IMR-90 (cell line): Measurements from ENCODE around the gene PGRMC1. TPM values are rescaled to one million over a fixed set of nuclear protein-coding genes. Genes with fewer than 3 reads are reported as not detected.

Experiments
- ATAC-seq: fragments of 200-7000 bp; cut with Tn5 transposase; 2 replicates; pipeline ENCODE4 v1.9.1; 2020; ENCODE audit warnings: low read depth, mild to moderate bottlenecking, moderate library complexity
- BruUV-seq: library from RNA; stranded (reverse); fragments of 400-500 nt; replicated peaks from 2 replicates; lab custom pipeline; 2021; lab: Mats Ljungman, UMichigan
- CTCF ChIA-PET: fragments of 300-600 bp; formaldehyde crosslinking; extraction: SDS; loops from one replicate; lab custom pipeline; 2021; ENCODE audit warnings: antibody characterized with exemption; lab: Yijun Ruan, JAX
- POLR2A ChIA-PET: fragments of 300-600 bp; sonication (Branson Sonifier 250); formaldehyde crosslinking; loops from one replicate; lab custom pipeline; 2022; ENCODE audit warnings: antibody characterized with exemption; ENCODE audit not compliant: unreplicated experiment; lab: Charles Lee
- DNase-seq: peaks from one replicate; pipeline ENCODE4 v3.0.0; 2013
- H2AFZ ChIP-seq: replicated peaks from 2 replicates; pipeline ENCODE3; 2013; ENCODE audit warnings: low read length, mild to moderate bottlenecking; ENCODE audit not compliant: poor library complexity
- H2AK5ac ChIP-seq: 2 replicates; pipeline ENCODE4 v1.6.1; 2013; ENCODE audit warnings: low read depth, low read length, inconsistent platforms
- H2AK9ac ChIP-seq: replicated peaks from 2 replicates; pipeline ENCODE3; 2013; ENCODE audit warnings: mild to moderate bottlenecking, low read depth, low read length, moderate library complexity; ENCODE audit not compliant: poor library complexity
- H2BK120ac ChIP-seq: 2 replicates; pipeline ENCODE4 v1.6.1; 2013; ENCODE audit warnings: low read depth, low read length, inconsistent platforms
- H2BK15ac ChIP-seq: 3 replicates; pipeline ENCODE4 v1.6.1; 2013; ENCODE audit warnings: low read depth, low read length, inconsistent platforms
- H2BK20ac ChIP-seq: 2 replicates; pipeline ENCODE4 v1.6.1; 2013; ENCODE audit warnings: low read depth, mild to moderate bottlenecking, inconsistent platforms, low read length, moderate library complexity
- H2BK5ac ChIP-seq: 2 replicates; pipeline ENCODE4 v1.6.1; 2013; ENCODE audit warnings: mild to moderate bottlenecking, low read depth, low read length, inconsistent platforms; ENCODE audit not compliant: poor library complexity, severe bottlenecking
- H3K14ac ChIP-seq: replicated peaks from 2 replicates; pipeline ENCODE4 v1.6.1; 2013; ENCODE audit warnings: low read depth, low read length, inconsistent platforms
- H3K18ac ChIP-seq: 2 replicates; pipeline ENCODE4 v1.6.1; 2013; ENCODE audit warnings: low read depth, low read length, control low read depth
- H3K23ac ChIP-seq: 2 replicates; pipeline ENCODE4 v1.6.1; 2013; ENCODE audit warnings: low read depth, low read length, inconsistent platforms
- H3K27ac ChIP-seq: 2 replicates; pipeline ENCODE4 v1.5.1; 2013; ENCODE audit warnings: mild to moderate bottlenecking, control low read depth, low read length; ENCODE audit not compliant: insufficient read depth
- H3K27me3 ChIP-seq: 2 replicates; pipeline ENCODE4 v1.6.1; 2013; ENCODE audit warnings: low read length; ENCODE audit not compliant: control insufficient read depth, insufficient read depth
- H3K36me3 ChIP-seq: 2 replicates; pipeline ENCODE4 v1.6.1; 2013; ENCODE audit warnings: low read length, mixed read lengths; ENCODE audit not compliant: control insufficient read depth, insufficient read depth
- H3K4ac ChIP-seq: 2 replicates; pipeline ENCODE4 v1.6.1; 2013; ENCODE audit warnings: low read depth, low read length, inconsistent platforms
- H3K4me1 ChIP-seq: 2 replicates; pipeline ENCODE4 v1.6.1; 2013; ENCODE audit warnings: low read length, mixed read lengths; ENCODE audit not compliant: control insufficient read depth, insufficient read depth
- H3K4me2 ChIP-seq: 2 replicates; pipeline ENCODE4 v1.6.1; 2013; ENCODE audit warnings: low read depth, mild to moderate bottlenecking, control low read depth, low read length, moderate library complexity
- H3K4me3 ChIP-seq: 2 replicates; pipeline ENCODE4 v1.5.1; 2013; ENCODE audit warnings: low read depth, mild to moderate bottlenecking, control low read depth, low read length, moderate library complexity; ENCODE audit not compliant: insufficient read depth
- H3K56ac ChIP-seq: 2 replicates; pipeline ENCODE4 v1.6.1; 2013; ENCODE audit warnings: low read length, inconsistent platforms; ENCODE audit not compliant: insufficient read depth; ENCODE audit errors: extremely low read depth
- H3K79me1 ChIP-seq, 2 experiments: 2 replicates each; pipeline ENCODE4 v1.6.1; 2013; ENCODE audit warnings: low read length in 2 of 2, inconsistent platforms in 1 of 2, low read depth in 1 of 2
- H3K9ac ChIP-seq: 2 replicates; pipeline ENCODE4 v1.6.1; 2013; ENCODE audit warnings: low read depth, low read length, control low read depth
- H3K9me1 ChIP-seq: 2 replicates; pipeline ENCODE4 v1.6.1; 2013; ENCODE audit warnings: low read length, inconsistent platforms; ENCODE audit not compliant: insufficient read depth
- H3K9me3 ChIP-seq: 2 replicates; pipeline ENCODE4 v1.6.1; 2013; ENCODE audit warnings: low read length; ENCODE audit not compliant: control insufficient read depth, insufficient read depth
- H4K20me1 ChIP-seq: 2 replicates; pipeline ENCODE4 v1.6.1; 2013; ENCODE audit warnings: low read length, inconsistent platforms; ENCODE audit not compliant: insufficient read depth
- H4K5ac ChIP-seq: 2 replicates; pipeline ENCODE4 v1.6.1; 2013; ENCODE audit warnings: mild to moderate bottlenecking, low read depth, low read length, control low read depth
- H4K8ac ChIP-seq, 2 experiments: 2 replicates each; pipeline ENCODE4 v1.6.1; 2013; ENCODE audit warnings: low read depth in 2 of 2, low read length in 2 of 2, control low read depth in 1 of 2, inconsistent platforms in 1 of 2
- H4K91ac ChIP-seq: 2 replicates; pipeline ENCODE4 v1.6.1; 2013; ENCODE audit warnings: low read depth, low read length, inconsistent platforms; ENCODE audit not compliant: insufficient read depth
- BHLHE40 ChIP-seq: fragments of 150-350 bp; IDR thresholded peaks from 2 replicates; pipeline ENCODE4 v1.6.1; 2016; ENCODE audit warnings: mild to moderate bottlenecking, low read depth, low read length
- CEBPB ChIP-seq: IDR thresholded peaks from 2 replicates; pipeline ENCODE4 v1.6.1; 2012; ENCODE audit warnings: low read depth, low read length, improper control_type of control experiment
- CHD1 ChIP-seq: IDR thresholded peaks from 2 replicates; pipeline ENCODE4 v1.6.1; 2012; ENCODE audit warnings: low read depth, low read length, improper control_type of control experiment
- CTCF ChIP-seq: conservative IDR thresholded peaks from 2 replicates; pipeline ENCODE4 v1.5.1; 2012; ENCODE audit warnings: mild to moderate bottlenecking, low read depth, low read length, improper control_type of control experiment
- FOS ChIP-seq: fragments of 150-350 bp; IDR thresholded peaks from 2 replicates; pipeline ENCODE4 v1.6.1; 2016; ENCODE audit warnings: low read depth, low read length
- MAFK ChIP-seq: IDR thresholded peaks from 2 replicates; pipeline ENCODE4 v1.6.1; 2012; ENCODE audit warnings: low read depth, low read length, improper control_type of control experiment
- MAZ ChIP-seq: IDR thresholded peaks from 2 replicates; pipeline ENCODE4 v1.6.1; 2012; ENCODE audit warnings: low read depth, mild to moderate bottlenecking, low read length, improper control_type of control experiment, moderate library complexity, borderline replicate concordance
- MXI1 ChIP-seq: IDR thresholded peaks from 2 replicates; pipeline ENCODE4 v1.6.1; 2012; ENCODE audit warnings: low read depth, mild to moderate bottlenecking, low read length, moderate library complexity, borderline replicate concordance
- NFE2L2 ChIP-seq: fragments of 150-350 bp; IDR thresholded peaks from 2 replicates; pipeline ENCODE4 v1.6.1; 2016; ENCODE audit warnings: low read depth, mild to moderate bottlenecking, low read length
- POLR2A ChIP-seq: IDR thresholded peaks from 2 replicates; pipeline ENCODE4 v1.6.1; 2012; ENCODE audit warnings: mild to moderate bottlenecking, low read depth, low read length
- RAD21 ChIP-seq: IDR thresholded peaks from 2 replicates; pipeline ENCODE4 v1.6.1; 2012; ENCODE audit warnings: low read length, improper control_type of control experiment
- RCOR1 ChIP-seq: IDR thresholded peaks from 2 replicates; pipeline ENCODE4 v1.6.1; 2012; ENCODE audit warnings: mild to moderate bottlenecking, low read length, improper control_type of control experiment; ENCODE audit not compliant: insufficient replicate concordance
- RFX5 ChIP-seq: IDR thresholded peaks from 2 replicates; pipeline ENCODE4 v1.8.0; 2012; ENCODE audit warnings: low read depth, mild to moderate bottlenecking, low read length, moderate library complexity
- SMC3 ChIP-seq: fragments of 150-350 bp; IDR thresholded peaks from 2 replicates; pipeline ENCODE4 v1.6.1; 2016; ENCODE audit warnings: low read depth, mild to moderate bottlenecking, antibody characterized with exemption, low read length, moderate library complexity
- USF2 ChIP-seq: fragments of 150-350 bp; IDR thresholded peaks from 2 replicates; pipeline ENCODE4 v1.6.1; 2017; ENCODE audit warnings: mild to moderate bottlenecking, antibody characterized with exemption, low read length, low read depth
- WGBS, 2 experiments: methylation state at CpG; one replicate each; pipeline versions ENCODE4 v1.1.5 to v1.1.7; 2013; ENCODE audit warnings: missing lambda C conversion rate in 2 of 2; ENCODE audit not compliant: insufficient read length in 1 of 2; ENCODE audit errors: extremely low coverage in 2 of 2; 5-methylcytosine and 5-hydroxymethylcytosine counted together
- dilution Hi-C: fragments of 300-500 bp; cut with HindIII; formaldehyde crosslinking; loops from one replicate; pipeline ENCODE4 v1.14.3; 2018; ENCODE audit warnings: low sequenced_read_pairs; ENCODE audit not compliant: unreplicated experiment
- in situ Hi-C: fragments of 300-500 bp; cut with MboI; formaldehyde crosslinking; loops from 3 replicates; pipeline ENCODE4 v1.14.3; 2019; ENCODE audit warnings: low sequenced_read_pairs, inconsistent platforms, mixed read lengths
- intact Hi-C: fragments of 100-400 bp; cut with micrococcal nuclease; formaldehyde crosslinking; loops from 2 replicates; pipeline ENCODE4 v1.10.0; 2022
- polyA plus RNA-seq, 3 experiments: library from polyadenylated mRNA; depleted of rRNA; stranded (reverse); fragments of >200 nt; gene quantifications; 2 replicates each; pipeline ENCODE4 v1.2.3, GENCODE V29; 2012; ENCODE audit warnings: low replicate concordance in 1 of 3
- total RNA-seq: library from RNA; depleted of rRNA; stranded (reverse); fragments of >200 nt; gene quantifications from 2 replicates; pipeline ENCODE4 v1.2.3, GENCODE V29; 2012
- TF ChIP-seq, protein P1 (sequence below): fragments of 150-350 bp; IDR thresholded peaks from 2 replicates; pipeline ENCODE4 v1.6.1; 2016; ENCODE audit warnings: low read depth, mild to moderate bottlenecking, low read length, moderate library complexity, borderline replicate concordance

PGRMC1 gene
- total and polyA plus RNA-seq, 2 of the 4 experiments (the other 2 are of a cell fraction), result 58.5 to 75.3 TPM

- H3K27me3 ChIP-seq, result peaks cover 22% of the 10 kb centered on the region
- H3K56ac ChIP-seq, result no peak overlapping the region
- dilution Hi-C loops (no loop called here), in situ Hi-C loops (no loop called here), intact Hi-C loops (no loop called here)
- no peaks in the 10 kb centered on the region for H3K9me1 ChIP-seq
- CTCF ChIA-PET, result interaction anchor here (0.9 kb wide), 1 partner anchor 18 kb away, joined by 3 read pairs; no protein-coding TSS in a partner anchor
- peak overlapping the region; percentile 53 for H2AFZ ChIP-seq
- no peak overlapping the region for H3K14ac ChIP-seq
- H2BK15ac ChIP-seq, result no peak overlapping the region
- TF ChIP-seq MXI1, result no peak
- TF ChIP-seq FOS, result no peak
- TF ChIP-seq RAD21, result no peak
- no peak for TF ChIP-seq CTCF
- no peak for TF ChIP-seq SMC3
- TF ChIP-seq, protein P1, sequence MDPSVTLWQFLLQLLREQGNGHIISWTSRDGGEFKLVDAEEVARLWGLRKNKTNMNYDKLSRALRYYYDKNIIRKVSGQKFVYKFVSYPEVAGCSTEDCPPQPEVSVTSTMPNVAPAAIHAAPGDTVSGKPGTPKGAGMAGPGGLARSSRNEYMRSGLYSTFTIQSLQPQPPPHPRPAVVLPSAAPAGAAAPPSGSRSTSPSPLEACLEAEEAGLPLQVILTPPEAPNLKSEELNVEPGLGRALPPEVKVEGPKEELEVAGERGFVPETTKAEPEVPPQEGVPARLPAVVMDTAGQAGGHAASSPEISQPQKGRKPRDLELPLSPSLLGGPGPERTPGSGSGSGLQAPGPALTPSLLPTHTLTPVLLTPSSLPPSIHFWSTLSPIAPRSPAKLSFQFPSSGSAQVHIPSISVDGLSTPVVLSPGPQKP, result no peak
- no peak for TF ChIP-seq RFX5
- no peak for TF ChIP-seq BHLHE40
- TF ChIP-seq CEBPB, result no peak
- TF ChIP-seq NFE2L2, result no peak
- no peak for TF ChIP-seq MAZ
- TF ChIP-seq MAFK, result no peak
- no peak for TF ChIP-seq RCOR1
- TF ChIP-seq POLR2A, result no peak
- TF ChIP-seq USF2, result no peak
- TF ChIP-seq CHD1, result no peak
- no peaks in the 10 kb centered on the region for H3K4me1 ChIP-seq
- no peak overlapping the region for H2BK120ac ChIP-seq
- ATAC-seq, result no peak
- H3K9ac ChIP-seq, result no peak overlapping the region
- DNase-seq, result no peak
- no peak overlapping the region for H3K4ac ChIP-seq
- no peak overlapping the region for H2AK9ac ChIP-seq
- no peak overlapping the region for H4K91ac ChIP-seq
- no peak overlapping the region for H4K8ac ChIP-seq
- peak overlapping the region; percentile 10; the same call in 1 of the 2 replicates for H3K4me3 ChIP-seq
- whole genome bisulfite sequencing, 2 experiments, result 53% methylated on average over 40 of the region's 42 CpGs; no CpG with 5 or more reads in 1 of the 2 experiments
- no peak overlapping the region for H3K27ac ChIP-seq
- no peaks in the 10 kb centered on the region for H4K20me1 ChIP-seq
- no peaks in the 10 kb centered on the region for H3K36me3 ChIP-seq
- no peak overlapping the region for H2BK20ac ChIP-seq
- BruUV-seq, result no TSS peak
- no peak overlapping the region for H3K23ac ChIP-seq
- H4K5ac ChIP-seq, result no peak overlapping the region
- no peak overlapping the region for H3K18ac ChIP-seq
- H3K9me3 ChIP-seq, result peaks cover 5% of the 10 kb centered on the region; the same call in 1 of the 2 replicates
- no peaks in the 10 kb centered on the region for H3K79me1 ChIP-seq
- no peak overlapping the region; the same call in 1 of the 2 replicates for H3K4me2 ChIP-seq
- POLR2A ChIA-PET, result no interaction called here
- no peak overlapping the region for H2AK5ac ChIP-seq
- H2BK5ac ChIP-seq, result no peak overlapping the region
Measured at GRCh38 chrX:119272882-119273419, 36.9 kb downstream of the PGRMC1 start.
